ENCODE results near the gene TM9SF3. TPM values are rescaled to one million over a fixed set of nuclear protein-coding genes. Genes with fewer than 3 reads are reported as not detected.

TM9SF3 gene
- polyA plus RNA-seq, 2 of the 4 experiments (the other 2 are of a cell fraction) = 92.9 to 138 TPM

DNA sequence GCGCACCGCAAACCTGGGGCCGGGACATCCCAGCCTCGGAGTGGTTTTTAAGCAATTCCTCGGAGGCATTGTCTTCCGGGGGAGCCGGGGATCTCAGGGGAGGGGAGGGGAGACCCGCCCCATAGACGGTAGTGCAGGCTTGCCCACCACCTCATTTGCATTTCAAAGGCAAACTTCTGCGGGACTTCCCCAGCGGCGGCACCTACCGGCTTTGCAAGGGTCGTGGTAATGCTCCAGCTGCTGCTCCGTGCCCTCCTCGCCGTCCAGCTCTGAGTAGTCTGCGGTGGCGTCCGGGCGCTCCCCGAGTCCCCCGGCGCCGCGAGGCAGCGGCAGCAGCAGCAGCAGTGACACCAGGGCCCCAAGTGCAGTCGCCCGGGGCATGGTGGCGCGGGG is 73.5 kb downstream of the TM9SF3 start (continued):
- TF ChIP-seq GATA3 (IDR thresholded peaks at IDR 0.05; ENCODE audit: borderline replicate concordance) = no peak
- TF ChIP-seq, protein P1, sequence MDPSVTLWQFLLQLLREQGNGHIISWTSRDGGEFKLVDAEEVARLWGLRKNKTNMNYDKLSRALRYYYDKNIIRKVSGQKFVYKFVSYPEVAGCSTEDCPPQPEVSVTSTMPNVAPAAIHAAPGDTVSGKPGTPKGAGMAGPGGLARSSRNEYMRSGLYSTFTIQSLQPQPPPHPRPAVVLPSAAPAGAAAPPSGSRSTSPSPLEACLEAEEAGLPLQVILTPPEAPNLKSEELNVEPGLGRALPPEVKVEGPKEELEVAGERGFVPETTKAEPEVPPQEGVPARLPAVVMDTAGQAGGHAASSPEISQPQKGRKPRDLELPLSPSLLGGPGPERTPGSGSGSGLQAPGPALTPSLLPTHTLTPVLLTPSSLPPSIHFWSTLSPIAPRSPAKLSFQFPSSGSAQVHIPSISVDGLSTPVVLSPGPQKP (IDR thresholded peaks at IDR 0.05; ENCODE audit: low read depth, low read length) = no peak
- TF ChIP-seq POLR2AphosphoS2 (conservative IDR thresholded peaks at IDR 0.05; ENCODE audit: low read length) = no peak
- TF ChIP-seq CEBPB (IDR thresholded peaks at IDR 0.05) = no peak
- TF ChIP-seq MAFK (IDR thresholded peaks at IDR 0.05; ENCODE audit: partially characterized antibody) = no peak

DNA sequence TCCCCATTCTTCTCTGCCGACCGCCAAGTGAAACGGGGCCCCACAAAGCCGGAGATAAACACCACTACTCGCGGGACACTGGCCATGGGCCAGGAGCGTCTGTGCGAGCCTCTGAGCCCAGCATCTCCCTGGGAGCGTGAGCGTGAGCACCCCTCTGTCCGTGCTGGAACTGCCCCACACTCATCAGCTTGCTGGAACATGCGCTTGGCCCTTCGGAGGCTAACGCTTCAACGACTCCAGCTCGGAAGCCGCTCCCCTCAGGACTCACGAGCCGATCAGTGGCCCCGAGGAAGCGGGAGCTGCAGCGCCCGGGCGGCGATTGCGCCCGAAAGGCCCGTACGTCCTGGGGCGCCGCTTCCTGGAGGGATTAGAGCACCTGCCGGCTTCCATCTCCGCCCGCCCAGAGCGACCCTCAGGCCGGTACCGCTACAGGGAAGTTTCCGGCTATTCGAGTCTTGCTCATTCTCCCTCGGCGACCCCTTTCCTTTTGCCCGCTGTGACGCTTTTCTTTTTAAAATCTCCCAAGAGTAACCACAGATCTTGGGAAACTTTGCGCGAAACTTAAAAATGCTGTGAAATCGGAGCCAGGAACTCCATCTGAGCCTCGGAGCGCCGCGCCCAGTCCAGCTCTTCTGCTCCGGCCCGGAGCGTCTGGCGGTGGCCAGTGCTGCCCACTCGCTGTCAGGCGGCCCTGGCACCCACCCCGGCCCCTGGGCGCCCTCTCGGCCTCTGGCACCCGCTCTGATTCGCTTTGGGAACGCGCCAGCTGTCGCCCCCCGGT is 74.1 kb downstream of the TM9SF3 start:
- no peaks in the 10 kb centered on the region for H3K9me3 ChIP-seq
- FAIRE-seq = no peak
- ATAC-seq = peak in 1 of 2 experiments; percentile 2; a peak in 1 of 6 replicates
- H3K4me3 ChIP-seq = peak overlapping the region; percentile 56
- TF ChIP-seq FOXS1 (CRISPR knock-in tag; IDR thresholded peaks at IDR 0.05) = no peak
- TF ChIP-seq FOSL2 (IDR thresholded peaks at IDR 0.05) = no peak
- no peak for TF ChIP-seq FOSL2 (CRISPR knock-in tag; IDR thresholded peaks at IDR 0.05)
- TF ChIP-seq MAZ (IDR thresholded peaks at IDR 0.05; ENCODE audit: borderline replicate concordance, low read depth, low read length) = no peak
- TF ChIP-seq NR3C1 (IDR thresholded peaks at IDR 0.05) = no peak
- no peak for TF ChIP-seq HEYL (CRISPR knock-in tag; IDR thresholded peaks at IDR 0.05)
- no peak for TF ChIP-seq MYC (IDR thresholded peaks at IDR 0.05; ENCODE audit: borderline replicate concordance, low read length)
- TF ChIP-seq SMC3 (IDR thresholded peaks at IDR 0.05) = no peak
- no peak for TF ChIP-seq KDM5A (IDR thresholded peaks at IDR 0.05)
- no peak for TF ChIP-seq ZFP36 (IDR thresholded peaks at IDR 0.05; ENCODE audit: borderline replicate concordance, partially characterized antibody)
- no peak for TF ChIP-seq BHLHE40 (IDR thresholded peaks at IDR 0.05; ENCODE audit: low read depth, low read length)
- TF ChIP-seq EHMT2 (IDR thresholded peaks at IDR 0.05; ENCODE audit: low read depth) = no peak
- peaks cover 6% of the 10 kb centered on the region; the same call in 2 of the 3 replicates for H3K4me1 ChIP-seq
- H3K27ac ChIP-seq = peak overlapping the region in 1 of 2 experiments; percentile 77; a peak in 3 of 6 replicates
- peak overlapping the region; percentile 95 for H3K4me2 ChIP-seq
- no peak for DNase-seq (ENCODE audit: low read depth in 1 of 2, low spot score in 1 of 2)
- WGBS (ENCODE audit: missing lambda C conversion rate) = 64% methylated on average over 47 of the region's 65 CpGs
- ChIA-PET CTCF (interaction anchor here (0.6 to 7.5 kb wide), 24 partner anchors 9 to 314 kb away, joined by 3 to 54 read pairs (median 6); no protein-coding TSS in a partner anchor), POLR2A (no interaction called here)

DNA sequence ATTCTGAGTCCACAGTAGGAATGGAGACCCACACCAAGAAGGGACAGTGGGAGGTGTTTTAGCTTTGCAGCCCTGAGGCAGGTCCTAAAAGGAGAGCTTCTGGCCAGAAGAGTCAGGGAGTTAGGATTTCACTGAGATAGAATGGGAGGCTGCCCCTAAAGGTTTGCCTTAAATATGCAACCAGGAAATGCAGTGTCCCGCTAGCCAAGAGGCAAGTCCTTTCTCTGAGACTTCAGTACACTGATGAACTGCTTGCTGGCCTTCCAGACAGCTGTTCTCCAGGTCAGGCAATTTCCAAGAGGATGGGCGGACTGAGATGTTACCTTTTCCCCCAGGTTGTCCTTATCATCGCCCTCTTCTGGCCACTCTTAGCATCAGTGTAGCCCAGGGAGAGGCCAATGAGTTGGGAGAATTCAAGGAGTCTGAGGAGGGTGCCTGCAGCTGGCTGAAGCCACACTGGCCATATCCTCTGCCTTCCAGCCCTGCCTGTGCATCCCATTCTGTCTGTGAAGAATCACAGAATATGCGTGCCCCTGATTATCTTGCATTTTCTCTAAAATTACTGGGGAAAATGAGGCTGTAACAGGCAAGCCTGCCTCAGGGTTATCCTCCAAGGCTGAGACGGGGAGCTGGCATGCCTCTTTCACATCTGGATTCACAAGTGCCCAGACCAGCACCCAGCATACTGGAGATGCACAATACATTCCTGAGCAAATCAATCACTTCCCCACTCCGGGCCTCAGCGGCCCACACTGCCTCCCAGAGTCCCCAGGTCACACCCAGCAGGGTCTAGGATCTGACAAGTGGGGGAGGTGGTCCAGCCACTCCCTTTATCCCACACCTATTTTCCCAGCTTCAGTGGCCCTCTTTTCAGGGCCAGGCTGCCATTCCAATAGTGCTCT is 75.5 kb downstream of the TM9SF3 start:
- POLR2A ChIA-PET = no interaction called here
- Histone ChIP-seq H3K4me3 (no peak overlapping the region), H3K9me3 (no peaks in the 10 kb centered on the region), H3K4me1 (peaks cover 6% of the 10 kb centered on the region; the same call in 2 of the 3 replicates), H3K4me2 (no peak overlapping the region), H3K27ac (no peak overlapping the region)
- CTCF ChIA-PET = interaction anchor here (0.6 to 7.5 kb wide), 32 partner anchors 10 to 605 kb away, joined by 3 to 62 read pairs (median 4); no protein-coding TSS in a partner anchor
- peak; percentile 61 to 68 for DNase-seq (ENCODE audit: low read depth in 1 of 2, low spot score in 1 of 2)
- ATAC-seq = peak; percentile 41 to 60; a peak in 5 of 6 replicates
- TF ChIP-seq MYC (IDR thresholded peaks at IDR 0.05; ENCODE audit: borderline replicate concordance, low read length) (0 out of 2 replicates have a peak, but pooled peaks have one; percentile 27), HOXB5 (CRISPR knock-in tag; IDR thresholded peaks at IDR 0.05) (no peak), CHD2 (IDR thresholded peaks at IDR 0.05; ENCODE audit: low read length, partially characterized antibody) (no peak), NFE2L2 (conservative IDR thresholded peaks at IDR 0.05; ENCODE audit: low read length) (no peak), GATA3 (IDR thresholded peaks at IDR 0.05; ENCODE audit: borderline replicate concordance) (no peak), MAFK (IDR thresholded peaks at IDR 0.05; ENCODE audit: partially characterized antibody) (no peak), SMC3 (IDR thresholded peaks at IDR 0.05) (peak; percentile 74), RAD21 (conservative IDR thresholded peaks at IDR 0.05 in 1 of 2, IDR thresholded peaks at IDR 0.05 in 1 of 2) (peak; percentile 43 to 49), HOXB13 (CRISPR knock-in tag; IDR thresholded peaks at IDR 0.05; ENCODE audit: low read depth) (no peak), ZNF302 (CRISPR knock-in tag; IDR thresholded peaks at IDR 0.05) (no peak)
- TF ChIP-seq, protein P2, sequence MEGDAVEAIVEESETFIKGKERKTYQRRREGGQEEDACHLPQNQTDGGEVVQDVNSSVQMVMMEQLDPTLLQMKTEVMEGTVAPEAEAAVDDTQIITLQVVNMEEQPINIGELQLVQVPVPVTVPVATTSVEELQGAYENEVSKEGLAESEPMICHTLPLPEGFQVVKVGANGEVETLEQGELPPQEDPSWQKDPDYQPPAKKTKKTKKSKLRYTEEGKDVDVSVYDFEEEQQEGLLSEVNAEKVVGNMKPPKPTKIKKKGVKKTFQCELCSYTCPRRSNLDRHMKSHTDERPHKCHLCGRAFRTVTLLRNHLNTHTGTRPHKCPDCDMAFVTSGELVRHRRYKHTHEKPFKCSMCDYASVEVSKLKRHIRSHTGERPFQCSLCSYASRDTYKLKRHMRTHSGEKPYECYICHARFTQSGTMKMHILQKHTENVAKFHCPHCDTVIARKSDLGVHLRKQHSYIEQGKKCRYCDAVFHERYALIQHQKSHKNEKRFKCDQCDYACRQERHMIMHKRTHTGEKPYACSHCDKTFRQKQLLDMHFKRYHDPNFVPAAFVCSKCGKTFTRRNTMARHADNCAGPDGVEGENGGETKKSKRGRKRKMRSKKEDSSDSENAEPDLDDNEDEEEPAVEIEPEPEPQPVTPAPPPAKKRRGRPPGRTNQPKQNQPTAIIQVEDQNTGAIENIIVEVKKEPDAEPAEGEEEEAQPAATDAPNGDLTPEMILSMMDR (IDR thresholded peaks at IDR 0.05) = peak; percentile 62
- TF ChIP-seq, protein P3, sequence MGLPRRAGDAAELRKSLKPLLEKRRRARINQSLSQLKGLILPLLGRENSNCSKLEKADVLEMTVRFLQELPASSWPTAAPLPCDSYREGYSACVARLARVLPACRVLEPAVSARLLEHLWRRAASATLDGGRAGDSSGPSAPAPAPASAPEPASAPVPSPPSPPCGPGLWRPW (IDR thresholded peaks at IDR 0.05) = no peak
- TF ChIP-seq, protein P4, sequence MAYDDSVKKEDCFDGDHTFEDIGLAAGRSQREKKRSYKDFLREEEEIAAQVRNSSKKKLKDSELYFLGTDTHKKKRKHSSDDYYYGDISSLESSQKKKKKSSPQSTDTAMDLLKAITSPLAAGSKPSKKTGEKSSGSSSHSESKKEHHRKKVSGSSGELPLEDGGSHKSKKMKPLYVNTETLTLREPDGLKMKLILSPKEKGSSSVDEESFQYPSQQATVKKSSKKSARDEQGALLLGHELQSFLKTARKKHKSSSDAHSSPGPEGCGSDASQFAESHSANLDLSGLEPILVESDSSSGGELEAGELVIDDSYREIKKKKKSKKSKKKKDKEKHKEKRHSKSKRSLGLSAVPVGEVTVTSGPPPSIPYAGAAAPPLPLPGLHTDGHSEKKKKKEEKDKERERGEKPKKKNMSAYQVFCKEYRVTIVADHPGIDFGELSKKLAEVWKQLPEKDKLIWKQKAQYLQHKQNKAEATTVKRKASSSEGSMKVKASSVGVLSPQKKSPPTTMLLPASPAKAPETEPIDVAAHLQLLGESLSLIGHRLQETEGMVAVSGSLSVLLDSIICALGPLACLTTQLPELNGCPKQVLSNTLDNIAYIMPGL (CRISPR knock-in tag; IDR thresholded peaks at IDR 0.05; ENCODE audit: borderline replicate concordance) = no peak
- TF ChIP-seq, protein P5, sequence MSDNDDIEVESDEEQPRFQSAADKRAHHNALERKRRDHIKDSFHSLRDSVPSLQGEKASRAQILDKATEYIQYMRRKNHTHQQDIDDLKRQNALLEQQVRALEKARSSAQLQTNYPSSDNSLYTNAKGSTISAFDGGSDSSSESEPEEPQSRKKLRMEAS (IDR thresholded peaks at IDR 0.05) = no peak
- no peak for FAIRE-seq
- 33% methylated on average over 7 of the region's 7 CpGs for WGBS (ENCODE audit: missing lambda C conversion rate)
